ENCODE measurements around the gene WNT1.

Gene WNT1

DNA sequence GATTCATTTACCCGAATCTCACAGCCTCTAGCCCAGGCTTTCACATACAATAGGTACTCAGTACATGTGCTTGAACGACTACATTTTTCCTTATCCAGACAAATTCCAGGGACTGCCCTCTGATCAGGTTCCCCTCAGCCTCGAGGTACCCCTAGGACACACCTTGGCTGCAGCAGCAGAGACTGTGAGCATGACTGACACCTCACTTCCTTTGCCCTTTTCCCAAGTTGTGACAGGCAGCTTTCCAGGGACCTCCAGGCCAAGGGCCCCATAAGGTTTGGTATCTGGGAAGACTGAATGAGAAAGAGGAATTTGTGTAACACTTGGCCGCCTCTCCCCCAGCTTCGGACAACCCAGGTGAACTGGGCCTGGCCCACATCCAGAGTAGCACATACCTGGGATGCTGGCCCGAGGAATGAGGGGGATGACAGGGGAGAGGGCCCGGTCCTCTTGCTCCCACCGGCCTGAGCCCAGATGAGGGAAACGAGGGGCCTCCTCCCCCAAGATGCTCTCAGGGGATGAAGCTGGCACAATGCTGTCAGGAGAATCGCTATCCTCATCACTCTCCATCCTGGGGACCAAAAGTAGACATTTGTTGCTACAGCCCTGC is 50.6 kb downstream of the WNT1 start:
- no peak for DNase-seq (ENCODE audit: low read depth)

DNA sequence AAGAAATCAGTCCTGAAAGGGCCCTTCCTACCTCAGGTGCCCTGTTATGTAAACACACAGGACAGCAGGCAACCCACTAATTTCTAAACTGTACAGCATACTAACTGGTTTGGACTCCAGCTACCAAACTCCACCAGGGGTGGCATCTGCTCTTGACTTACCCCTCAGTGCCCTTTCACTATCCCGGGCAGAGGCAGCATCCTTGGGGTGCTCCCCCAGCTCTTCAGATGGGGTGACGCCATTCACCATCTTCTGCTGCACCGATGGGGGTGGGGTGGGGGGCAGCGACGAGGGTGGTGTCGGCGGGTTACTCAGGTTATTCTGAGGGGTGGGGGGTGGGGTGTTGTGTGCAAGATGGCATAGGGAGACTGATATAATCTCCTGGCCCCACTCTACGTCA is 52.0 kb downstream of the WNT1 start:
- DNase-seq (ENCODE audit: low read depth), result no peak

DNA sequence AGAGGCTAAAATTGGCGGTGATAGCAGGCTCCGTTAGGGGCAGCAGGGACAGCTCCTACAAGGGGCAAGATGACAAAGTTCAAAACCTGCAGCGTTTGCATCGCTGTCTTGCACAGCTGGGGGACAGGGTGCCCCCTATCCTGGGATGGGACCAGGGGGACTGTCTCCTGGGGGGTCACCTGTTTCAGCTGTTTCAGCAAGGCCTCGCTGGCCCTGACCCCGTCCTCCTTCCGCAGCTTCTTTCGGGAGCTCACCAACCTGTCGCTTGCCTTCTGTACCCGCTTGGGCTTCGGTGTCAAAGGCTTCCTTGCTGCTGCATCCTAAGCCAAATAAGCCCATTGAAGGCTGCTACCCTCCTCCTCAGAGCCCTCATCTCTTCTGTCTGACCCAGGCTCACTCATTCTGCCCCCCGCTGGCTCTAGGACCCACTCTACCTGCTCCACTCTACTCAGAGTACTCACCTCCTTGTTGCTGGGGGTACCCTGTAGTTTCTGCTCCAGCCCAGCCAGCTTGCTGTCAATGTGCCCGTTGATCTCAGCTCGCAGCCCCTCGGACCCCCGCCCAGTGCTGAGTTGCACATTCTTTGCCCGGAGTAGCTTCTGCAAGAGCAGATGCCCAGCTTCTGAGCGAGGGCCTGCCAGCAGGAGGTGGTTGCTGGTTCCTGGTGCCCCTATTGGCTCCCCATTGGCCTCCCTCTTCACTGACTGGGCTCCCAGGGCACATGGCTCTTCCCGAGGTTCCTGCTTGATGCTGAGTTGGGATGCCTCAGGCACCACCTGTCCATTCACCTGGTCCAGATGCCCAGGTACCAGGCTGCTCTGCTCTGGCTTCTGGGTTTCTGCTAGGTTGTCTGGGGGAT is 52.8 kb downstream of the WNT1 start:
- DNase-seq (ENCODE audit: low read depth), result no peak

DNA sequence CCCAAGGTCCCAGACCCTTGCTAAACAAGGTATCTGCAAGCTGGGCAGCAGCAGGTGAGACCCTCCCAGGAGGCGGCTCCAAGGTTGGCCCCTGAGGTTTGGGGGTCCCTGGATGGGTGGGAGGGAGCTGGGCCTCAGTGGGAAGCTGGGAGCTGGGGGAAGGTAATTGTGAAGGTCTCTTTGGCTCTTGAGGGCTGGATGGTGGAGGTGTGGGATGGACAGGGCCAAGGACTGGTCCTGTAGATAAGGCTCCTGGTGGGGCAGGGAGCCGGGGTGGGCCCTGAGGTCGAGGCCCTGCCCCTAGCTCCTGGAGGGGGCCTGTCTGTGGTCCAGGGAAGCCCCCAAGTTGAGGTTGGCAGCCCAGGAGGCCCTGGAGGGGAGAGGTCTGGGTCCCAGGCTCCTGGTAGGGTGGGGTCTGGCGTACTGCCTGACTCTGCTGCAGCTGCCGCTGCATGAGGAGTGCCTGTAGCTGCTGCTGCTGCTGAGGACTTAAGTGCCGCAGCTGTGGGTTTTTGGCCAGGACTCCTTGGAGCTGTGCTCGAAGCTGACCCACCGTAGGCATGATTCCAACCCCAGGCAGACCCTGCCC is 53.5 kb downstream of the WNT1 start:
- DNase-seq (ENCODE audit: low read depth), result no peak
